PFSK-1 (cell line): Measurements from ENCODE around the gene LRBA.

Experiments
- FOXP2 ChIP-seq: optimal IDR thresholded peaks from 2 replicates; pipeline ENCODE3; 2011; ENCODE audit warnings: borderline replicate concordance, control low read depth, inconsistent platforms; ENCODE audit not compliant: insufficient read depth; ENCODE audit errors: extremely low read length, extremely low read depth
- POLR2AphosphoS5 ChIP-seq: IDR thresholded peaks from 2 replicates; pipeline ENCODE4 v1.6.1; 2012; ENCODE audit warnings: low read depth, mild to moderate bottlenecking, control low read depth, low read length, moderate library complexity
- SIN3A ChIP-seq: IDR thresholded peaks from 2 replicates; pipeline ENCODE4 v1.6.1; 2012; ENCODE audit warnings: mild to moderate bottlenecking, low read length, moderate library complexity, borderline replicate concordance; ENCODE audit not compliant: insufficient read depth
- TAF1 ChIP-seq: IDR thresholded peaks from 2 replicates; pipeline ENCODE4 v1.6.1; 2012; ENCODE audit warnings: low read length, control low read depth, borderline replicate concordance; ENCODE audit not compliant: insufficient read depth
- TF ChIP-seq, protein P1 (sequence below), 2 experiments: IDR thresholded peaks; 2 replicates each; pipeline versions ENCODE4 v1.6.1 to v1.8.0; 2011 to 2012; ENCODE audit warnings: low read depth in 2 of 2, low read length in 2 of 2, control low read depth in 1 of 2, inconsistent platforms in 1 of 2, mild to moderate bottlenecking in 1 of 2, moderate library complexity in 1 of 2; ENCODE audit not compliant: insufficient read depth in 1 of 2

Gene LRBA

DNA sequence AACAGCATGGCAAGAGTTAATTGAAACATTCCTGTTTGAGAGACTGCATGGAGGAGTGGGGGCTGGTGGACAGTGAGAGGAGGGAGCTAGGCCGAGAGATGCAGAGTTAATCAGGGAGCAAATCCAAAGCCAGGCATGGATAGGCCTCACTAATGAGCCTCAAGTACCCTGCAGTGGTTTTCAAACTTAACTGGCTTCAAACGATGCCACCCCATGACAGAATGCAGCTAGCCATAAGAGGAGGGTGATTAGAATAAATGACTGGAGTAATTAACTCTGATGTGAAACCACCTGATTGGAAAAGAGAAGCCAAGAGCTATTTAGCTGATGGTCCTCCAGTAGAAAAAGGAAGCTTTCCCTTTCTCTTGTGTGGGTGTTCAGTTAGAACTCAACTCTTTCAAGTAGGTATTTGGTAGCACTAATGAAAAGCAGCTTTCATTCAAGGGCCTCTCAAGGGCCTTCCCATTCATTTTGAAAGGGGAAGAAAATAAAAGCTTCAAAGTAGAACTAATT is 648.5 kb downstream of the LRBA start:
- TF ChIP-seq POLR2AphosphoS5 (no peak), FOXP2 (no peak), TAF1 (no peak), SIN3A (no peak)
- TF ChIP-seq, protein P1, sequence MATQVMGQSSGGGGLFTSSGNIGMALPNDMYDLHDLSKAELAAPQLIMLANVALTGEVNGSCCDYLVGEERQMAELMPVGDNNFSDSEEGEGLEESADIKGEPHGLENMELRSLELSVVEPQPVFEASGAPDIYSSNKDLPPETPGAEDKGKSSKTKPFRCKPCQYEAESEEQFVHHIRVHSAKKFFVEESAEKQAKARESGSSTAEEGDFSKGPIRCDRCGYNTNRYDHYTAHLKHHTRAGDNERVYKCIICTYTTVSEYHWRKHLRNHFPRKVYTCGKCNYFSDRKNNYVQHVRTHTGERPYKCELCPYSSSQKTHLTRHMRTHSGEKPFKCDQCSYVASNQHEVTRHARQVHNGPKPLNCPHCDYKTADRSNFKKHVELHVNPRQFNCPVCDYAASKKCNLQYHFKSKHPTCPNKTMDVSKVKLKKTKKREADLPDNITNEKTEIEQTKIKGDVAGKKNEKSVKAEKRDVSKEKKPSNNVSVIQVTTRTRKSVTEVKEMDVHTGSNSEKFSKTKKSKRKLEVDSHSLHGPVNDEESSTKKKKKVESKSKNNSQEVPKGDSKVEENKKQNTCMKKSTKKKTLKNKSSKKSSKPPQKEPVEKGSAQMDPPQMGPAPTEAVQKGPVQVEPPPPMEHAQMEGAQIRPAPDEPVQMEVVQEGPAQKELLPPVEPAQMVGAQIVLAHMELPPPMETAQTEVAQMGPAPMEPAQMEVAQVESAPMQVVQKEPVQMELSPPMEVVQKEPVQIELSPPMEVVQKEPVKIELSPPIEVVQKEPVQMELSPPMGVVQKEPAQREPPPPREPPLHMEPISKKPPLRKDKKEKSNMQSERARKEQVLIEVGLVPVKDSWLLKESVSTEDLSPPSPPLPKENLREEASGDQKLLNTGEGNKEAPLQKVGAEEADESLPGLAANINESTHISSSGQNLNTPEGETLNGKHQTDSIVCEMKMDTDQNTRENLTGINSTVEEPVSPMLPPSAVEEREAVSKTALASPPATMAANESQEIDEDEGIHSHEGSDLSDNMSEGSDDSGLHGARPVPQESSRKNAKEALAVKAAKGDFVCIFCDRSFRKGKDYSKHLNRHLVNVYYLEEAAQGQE (IDR thresholded peaks at IDR 0.05; ENCODE audit: insufficient read depth in 1 of 2, low read depth in 2 of 2, low read length in 2 of 2), result no peak

GRCh38 chr4:150363721-150364688 is 651.1 kb downstream of the LRBA start:
- TF ChIP-seq SIN3A, result no peak
- no peak for TF ChIP-seq FOXP2
- TF ChIP-seq, protein P1 (IDR thresholded peaks at IDR 0.05; ENCODE audit: insufficient read depth in 1 of 2, low read depth in 2 of 2, low read length in 2 of 2), result no peak
- TF ChIP-seq TAF1, result no peak
- no peak for TF ChIP-seq POLR2AphosphoS5

DNA sequence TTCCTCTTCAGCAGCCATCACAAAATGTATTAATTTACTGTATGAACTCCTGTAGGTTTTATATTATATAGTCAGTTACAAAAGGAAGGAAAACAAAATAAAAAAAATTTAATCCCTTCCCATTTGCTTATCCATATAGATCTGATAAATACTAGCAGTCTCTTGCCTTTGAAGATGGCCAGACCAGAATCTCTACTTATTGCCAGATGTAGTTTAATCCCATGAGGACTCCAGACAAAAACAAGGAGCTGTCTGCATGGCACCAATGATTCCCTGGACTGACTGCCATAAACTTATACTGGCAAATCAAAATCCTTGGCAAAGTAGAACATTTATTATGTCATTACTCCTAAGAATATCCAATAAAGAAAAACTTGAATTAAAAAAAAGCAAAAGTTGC is 656.4 kb downstream of the LRBA start:
- no peak for TF ChIP-seq SIN3A
- no peak for TF ChIP-seq TAF1
- TF ChIP-seq POLR2AphosphoS5, result no peak
- TF ChIP-seq, protein P1 (IDR thresholded peaks at IDR 0.05; ENCODE audit: insufficient read depth in 1 of 2, low read depth in 2 of 2, low read length in 2 of 2), result no peak
- no peak for TF ChIP-seq FOXP2

GRCh38 chr4:150357829-150358228 is 657.3 kb downstream of the LRBA start:
- TF ChIP-seq FOXP2 (no peak), SIN3A (no peak), TAF1 (no peak), POLR2AphosphoS5 (no peak)
- TF ChIP-seq, protein P1 (IDR thresholded peaks at IDR 0.05; ENCODE audit: insufficient read depth in 1 of 2, low read depth in 2 of 2, low read length in 2 of 2), result no peak
